Upper lobe of left lung (tissue), 4 donors: ENCODE results near the gene NOP56.

Source experiments
- CTCF ChIP-seq, 6 experiments: fragments of 450-650 bp in 4 of 6; fragments of 200-600 bp in 2 of 6; sonication (generic) in 2 of 6; IDR thresholded peaks; one replicate each; pipeline ENCODE4 v1.5.1; 2016 to 2019; ENCODE audit warnings: antibody characterized with exemption in 6 of 6
- POLR2AphosphoS5 ChIP-seq, 2 donors: sonication (generic); formaldehyde crosslinking; IDR thresholded peaks; one replicate each; pipeline ENCODE4 v1.5.1; 2017; ENCODE audit warnings: antibody characterized with exemption in 2 of 2

GRCh38 chr20:2663364-2663886 lies 11.0 kb downstream of the NOP56 start:
- TF ChIP-seq CTCF (IDR thresholded peaks at IDR 0.05) (no peak), POLR2AphosphoS5 (IDR thresholded peaks at IDR 0.05) (no peak)
